Tibial nerve (tissue), 4 donors: ENCODE data around the gene AOPEP. TPM values are rescaled to one million over a fixed set of nuclear protein-coding genes. Genes with fewer than 3 reads are reported as not detected.

Experiments used
- DNase-seq, 2 donors: peaks; one replicate each; pipeline ENCODE4 v3.0.0-alpha.2; 2019; ENCODE audit warnings: low spot score in 2 of 2
- H3K27ac ChIP-seq, 4 donors: fragments of 200-600 bp; sonication (generic) in 3 of 4; one replicate each; pipeline ENCODE4 v1.5.1; 2017 to 2019; ENCODE audit warnings: mild to moderate bottlenecking in 1 of 4
- H3K27me3 ChIP-seq, 2 donors: fragments of 200-600 bp; sonication (generic) in 1 of 2; one replicate each; pipeline versions ENCODE4 v1.5.1 to v1.6.0; 2017 to 2019
- H3K36me3 ChIP-seq, 3 donors: fragments of 200-600 bp; sonication (generic); one replicate each; pipeline ENCODE4 v1.5.1; 2018 to 2019
- H3K4me1 ChIP-seq, 4 donors: fragments of 200-600 bp; sonication (generic) in 3 of 4; one replicate each; pipeline ENCODE4 v1.5.1; 2017 to 2019
- H3K4me3 ChIP-seq, 4 donors: fragments of 200-600 bp; sonication (generic) in 3 of 4; one replicate each; pipeline ENCODE4 v1.5.1; 2017 to 2019; ENCODE audit warnings: mild to moderate bottlenecking in 1 of 4, moderate library complexity in 1 of 4
- H3K9me3 ChIP-seq, 4 donors: fragments of 200-600 bp; sonication (generic) in 3 of 4; one replicate each; pipeline ENCODE4 v1.5.1; 2017 to 2019
- EP300 ChIP-seq, 2 donors: sonication (generic); formaldehyde crosslinking; IDR thresholded peaks; one replicate each; pipeline ENCODE4 v1.6.1; 2017; ENCODE audit warnings: antibody characterized with exemption in 2 of 2, mild to moderate bottlenecking in 1 of 2
- POLR2A ChIP-seq, 2 donors: fragments of 450-650 bp; IDR thresholded peaks; one replicate each; pipeline ENCODE4 v1.6.1; 2017; ENCODE audit warnings: antibody characterized with exemption in 2 of 2, mild to moderate bottlenecking in 2 of 2, moderate library complexity in 2 of 2
- WGBS, 2 donors: methylation state at CpG; one replicate each; pipeline ENCODE4 v1.1.5; 2018; 5-methylcytosine and 5-hydroxymethylcytosine counted together
- total RNA-seq, 4 donors: library from RNA; depleted of rRNA; stranded (reverse); fragments of >200 nt; gene quantifications; one replicate each; pipeline ENCODE4 v1.1.0, GENCODE V29; 2016
- TF ChIP-seq, protein P1 (sequence below), 5 experiments: fragments of 200-600 bp in 3 of 5; fragments of 450-650 bp in 2 of 5; sonication (generic) in 3 of 5; IDR thresholded peaks; one replicate each; pipeline ENCODE4 v1.5.1; 2016 to 2019; ENCODE audit warnings: antibody characterized with exemption in 5 of 5, mild to moderate bottlenecking in 3 of 5, moderate library complexity in 2 of 5

AOPEP gene
- total RNA-seq, 4 donors from 2014 or later = 236 to 323 (median 265) TPM

DNA sequence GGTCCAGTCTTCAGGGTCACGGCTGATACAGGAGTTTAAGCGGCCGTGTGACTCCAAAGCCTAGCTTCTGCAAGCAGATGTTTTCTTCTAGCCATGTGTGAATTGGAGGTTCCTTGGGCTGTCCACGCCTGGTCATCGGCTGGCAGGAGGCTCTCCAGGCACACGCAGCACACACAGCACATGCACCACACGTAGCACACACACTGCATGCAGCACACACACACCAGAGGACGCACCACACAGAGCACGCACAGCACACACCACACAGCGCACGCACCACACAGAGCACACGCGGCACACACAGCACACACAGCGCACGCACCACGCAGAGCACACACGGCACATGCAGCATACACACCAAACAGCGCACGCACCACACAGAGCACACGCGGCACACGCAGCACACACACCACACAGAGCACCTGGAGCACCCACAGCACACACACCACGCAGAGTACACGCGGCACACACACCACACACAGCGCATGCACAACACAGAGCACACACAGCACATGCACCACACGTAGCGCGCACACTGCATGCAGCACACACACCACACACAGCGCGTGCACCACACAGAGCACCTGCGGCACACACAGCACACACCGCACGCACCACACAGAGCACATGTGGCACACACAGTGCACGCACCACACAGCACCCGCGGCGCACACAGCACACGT, 356.7 kb downstream of the AOPEP start:
- 80% methylated on average over 27 to 39 of the region's 39 CpGs for WGBS, 2 donors
- Histone ChIP-seq H3K27me3 (no peaks in the 10 kb centered on the region), H3K9me3 (no peaks in the 10 kb centered on the region), H3K36me3 (peaks cover 0 to 70% (median 11%) of the 10 kb centered on the region in 3 donors), H3K4me1 (peaks cover 0 to 96% (median 63%) of the 10 kb centered on the region in 4 donors), H3K27ac (peak overlapping the region; percentile 64 to 97 (median 89)), H3K4me3 (no peak overlapping the region)
- no peak for DNase-seq
- TF ChIP-seq EP300 (IDR thresholded peaks at IDR 0.05) (no peak), POLR2A (IDR thresholded peaks at IDR 0.05) (no peak)
- TF ChIP-seq, protein P1, sequence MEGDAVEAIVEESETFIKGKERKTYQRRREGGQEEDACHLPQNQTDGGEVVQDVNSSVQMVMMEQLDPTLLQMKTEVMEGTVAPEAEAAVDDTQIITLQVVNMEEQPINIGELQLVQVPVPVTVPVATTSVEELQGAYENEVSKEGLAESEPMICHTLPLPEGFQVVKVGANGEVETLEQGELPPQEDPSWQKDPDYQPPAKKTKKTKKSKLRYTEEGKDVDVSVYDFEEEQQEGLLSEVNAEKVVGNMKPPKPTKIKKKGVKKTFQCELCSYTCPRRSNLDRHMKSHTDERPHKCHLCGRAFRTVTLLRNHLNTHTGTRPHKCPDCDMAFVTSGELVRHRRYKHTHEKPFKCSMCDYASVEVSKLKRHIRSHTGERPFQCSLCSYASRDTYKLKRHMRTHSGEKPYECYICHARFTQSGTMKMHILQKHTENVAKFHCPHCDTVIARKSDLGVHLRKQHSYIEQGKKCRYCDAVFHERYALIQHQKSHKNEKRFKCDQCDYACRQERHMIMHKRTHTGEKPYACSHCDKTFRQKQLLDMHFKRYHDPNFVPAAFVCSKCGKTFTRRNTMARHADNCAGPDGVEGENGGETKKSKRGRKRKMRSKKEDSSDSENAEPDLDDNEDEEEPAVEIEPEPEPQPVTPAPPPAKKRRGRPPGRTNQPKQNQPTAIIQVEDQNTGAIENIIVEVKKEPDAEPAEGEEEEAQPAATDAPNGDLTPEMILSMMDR (IDR thresholded peaks at IDR 0.05) = no peak

GRCh38 chr9:95084254-95084934, 357.9 kb downstream of the AOPEP start:
- H3K27me3 ChIP-seq = no peaks in the 10 kb centered on the region
- peaks cover 0 to 70% (median 11%) of the 10 kb centered on the region in 3 donors for H3K36me3 ChIP-seq
- TF ChIP-seq POLR2A (IDR thresholded peaks at IDR 0.05) (no peak), EP300 (IDR thresholded peaks at IDR 0.05) (peak in 1 of 2 donors; percentile 36)
- TF ChIP-seq, protein P1 (IDR thresholded peaks at IDR 0.05) = no peak
- no peaks in the 10 kb centered on the region for H3K9me3 ChIP-seq
- H3K4me3 ChIP-seq = peak overlapping the region in 1 of 4 donors; percentile 12
- 44 to 52% methylated on average over 19 of the region's 19 CpGs for WGBS, 2 donors
- H3K27ac ChIP-seq = peak overlapping the region; percentile 64 to 97 (median 89)
- no peak for DNase-seq
- H3K4me1 ChIP-seq = peaks cover 0 to 96% (median 63%) of the 10 kb centered on the region in 4 donors

GRCh38 chr9:95085036-95085770, 358.7 kb downstream of the AOPEP start:
- TF ChIP-seq POLR2A (IDR thresholded peaks at IDR 0.05) = no peak
- TF ChIP-seq, protein P1 (IDR thresholded peaks at IDR 0.05) = no peak
- no peak for TF ChIP-seq EP300 (IDR thresholded peaks at IDR 0.05)
- Histone ChIP-seq H3K4me3 (no peak overlapping the region), H3K4me1 (peaks cover 0 to 96% (median 66%) of the 10 kb centered on the region in 4 donors), H3K27me3 (no peaks in the 10 kb centered on the region), H3K36me3 (peaks cover 0 to 69% (median 11%) of the 10 kb centered on the region in 3 donors), H3K27ac (peak overlapping the region; percentile 64 to 97 (median 89)), H3K9me3 (no peaks in the 10 kb centered on the region)
- no peak for DNase-seq
- 87 to 91% methylated on average over 29 of the region's 29 CpGs for WGBS, 2 donors

- Histone ChIP-seq H3K27me3 (no peaks in the 10 kb centered on the region), H3K36me3 (peaks cover 0 to 61% (median 11%) of the 10 kb centered on the region in 3 donors), H3K4me3 (no peak overlapping the region), H3K27ac (peak overlapping the region; percentile 64 to 97 (median 89)), H3K4me1 (peaks cover 0 to 96% (median 73%) of the 10 kb centered on the region in 4 donors), H3K9me3 (no peaks in the 10 kb centered on the region)
- 58 to 72% methylated on average over 36 to 39 of the region's 40 CpGs for WGBS, 2 donors
- TF ChIP-seq EP300 (IDR thresholded peaks at IDR 0.05) = peak in 1 of 2 donors; percentile 41
- TF ChIP-seq POLR2A (IDR thresholded peaks at IDR 0.05) = no peak
- TF ChIP-seq, protein P1 (IDR thresholded peaks at IDR 0.05) = no peak
- DNase-seq = no peak
Observed at GRCh38 chr9:95085861-95086563, 359.5 kb downstream of the AOPEP start.
